IMR-90 (cell line): Measurements from ENCODE around the gene CKAP2L. TPM values are rescaled to one million over a fixed set of nuclear protein-coding genes. Genes with fewer than 3 reads are reported as not detected.

Source experiments
- ATAC-seq: fragments of 200-7000 bp; cut with Tn5 transposase; 2 replicates; pipeline ENCODE4 v1.9.1; 2020; ENCODE audit warnings: low read depth, mild to moderate bottlenecking, moderate library complexity
- BruUV-seq: library from RNA; stranded (reverse); fragments of 400-500 nt; replicated peaks from 2 replicates; lab custom pipeline; 2021; lab: Mats Ljungman, UMichigan
- CTCF ChIA-PET: fragments of 300-600 bp; formaldehyde crosslinking; extraction: SDS; loops from one replicate; lab custom pipeline; 2021; ENCODE audit warnings: antibody characterized with exemption; lab: Yijun Ruan, JAX
- POLR2A ChIA-PET: fragments of 300-600 bp; sonication (Branson Sonifier 250); formaldehyde crosslinking; loops from one replicate; lab custom pipeline; 2022; ENCODE audit warnings: antibody characterized with exemption; ENCODE audit not compliant: unreplicated experiment; lab: Charles Lee
- DNase-seq: peaks from one replicate; pipeline ENCODE4 v3.0.0; 2013
- H2AFZ ChIP-seq: replicated peaks from 2 replicates; pipeline ENCODE3; 2013; ENCODE audit warnings: low read length, mild to moderate bottlenecking; ENCODE audit not compliant: poor library complexity
- H2AK5ac ChIP-seq: 2 replicates; pipeline ENCODE4 v1.6.1; 2013; ENCODE audit warnings: low read depth, low read length, inconsistent platforms
- H2AK9ac ChIP-seq: replicated peaks from 2 replicates; pipeline ENCODE3; 2013; ENCODE audit warnings: mild to moderate bottlenecking, low read depth, low read length, moderate library complexity; ENCODE audit not compliant: poor library complexity
- H2BK120ac ChIP-seq: 2 replicates; pipeline ENCODE4 v1.6.1; 2013; ENCODE audit warnings: low read depth, low read length, inconsistent platforms
- H2BK15ac ChIP-seq: 3 replicates; pipeline ENCODE4 v1.6.1; 2013; ENCODE audit warnings: low read depth, low read length, inconsistent platforms
- H2BK20ac ChIP-seq: 2 replicates; pipeline ENCODE4 v1.6.1; 2013; ENCODE audit warnings: low read depth, mild to moderate bottlenecking, inconsistent platforms, low read length, moderate library complexity
- H2BK5ac ChIP-seq: 2 replicates; pipeline ENCODE4 v1.6.1; 2013; ENCODE audit warnings: mild to moderate bottlenecking, low read depth, low read length, inconsistent platforms; ENCODE audit not compliant: poor library complexity, severe bottlenecking
- H3K14ac ChIP-seq: replicated peaks from 2 replicates; pipeline ENCODE4 v1.6.1; 2013; ENCODE audit warnings: low read depth, low read length, inconsistent platforms
- H3K18ac ChIP-seq: 2 replicates; pipeline ENCODE4 v1.6.1; 2013; ENCODE audit warnings: low read depth, low read length, control low read depth
- H3K23ac ChIP-seq: 2 replicates; pipeline ENCODE4 v1.6.1; 2013; ENCODE audit warnings: low read depth, low read length, inconsistent platforms
- H3K27ac ChIP-seq: 2 replicates; pipeline ENCODE4 v1.5.1; 2013; ENCODE audit warnings: mild to moderate bottlenecking, control low read depth, low read length; ENCODE audit not compliant: insufficient read depth
- H3K27me3 ChIP-seq: 2 replicates; pipeline ENCODE4 v1.6.1; 2013; ENCODE audit warnings: low read length; ENCODE audit not compliant: control insufficient read depth, insufficient read depth
- H3K36me3 ChIP-seq: 2 replicates; pipeline ENCODE4 v1.6.1; 2013; ENCODE audit warnings: low read length, mixed read lengths; ENCODE audit not compliant: control insufficient read depth, insufficient read depth
- H3K4ac ChIP-seq: 2 replicates; pipeline ENCODE4 v1.6.1; 2013; ENCODE audit warnings: low read depth, low read length, inconsistent platforms
- H3K4me1 ChIP-seq: 2 replicates; pipeline ENCODE4 v1.6.1; 2013; ENCODE audit warnings: low read length, mixed read lengths; ENCODE audit not compliant: control insufficient read depth, insufficient read depth
- H3K4me2 ChIP-seq: 2 replicates; pipeline ENCODE4 v1.6.1; 2013; ENCODE audit warnings: low read depth, mild to moderate bottlenecking, control low read depth, low read length, moderate library complexity
- H3K4me3 ChIP-seq: 2 replicates; pipeline ENCODE4 v1.5.1; 2013; ENCODE audit warnings: low read depth, mild to moderate bottlenecking, control low read depth, low read length, moderate library complexity; ENCODE audit not compliant: insufficient read depth
- H3K56ac ChIP-seq: 2 replicates; pipeline ENCODE4 v1.6.1; 2013; ENCODE audit warnings: low read length, inconsistent platforms; ENCODE audit not compliant: insufficient read depth; ENCODE audit errors: extremely low read depth
- H3K79me1 ChIP-seq, 2 experiments: 2 replicates each; pipeline ENCODE4 v1.6.1; 2013; ENCODE audit warnings: low read length in 2 of 2, inconsistent platforms in 1 of 2, low read depth in 1 of 2
- H3K9ac ChIP-seq: 2 replicates; pipeline ENCODE4 v1.6.1; 2013; ENCODE audit warnings: low read depth, low read length, control low read depth
- H3K9me1 ChIP-seq: 2 replicates; pipeline ENCODE4 v1.6.1; 2013; ENCODE audit warnings: low read length, inconsistent platforms; ENCODE audit not compliant: insufficient read depth
- H3K9me3 ChIP-seq: 2 replicates; pipeline ENCODE4 v1.6.1; 2013; ENCODE audit warnings: low read length; ENCODE audit not compliant: control insufficient read depth, insufficient read depth
- H4K20me1 ChIP-seq: 2 replicates; pipeline ENCODE4 v1.6.1; 2013; ENCODE audit warnings: low read length, inconsistent platforms; ENCODE audit not compliant: insufficient read depth
- H4K5ac ChIP-seq: 2 replicates; pipeline ENCODE4 v1.6.1; 2013; ENCODE audit warnings: mild to moderate bottlenecking, low read depth, low read length, control low read depth
- H4K8ac ChIP-seq, 2 experiments: 2 replicates each; pipeline ENCODE4 v1.6.1; 2013; ENCODE audit warnings: low read depth in 2 of 2, low read length in 2 of 2, control low read depth in 1 of 2, inconsistent platforms in 1 of 2
- H4K91ac ChIP-seq: 2 replicates; pipeline ENCODE4 v1.6.1; 2013; ENCODE audit warnings: low read depth, low read length, inconsistent platforms; ENCODE audit not compliant: insufficient read depth
- SMC3 ChIP-seq: fragments of 150-350 bp; IDR thresholded peaks from 2 replicates; pipeline ENCODE4 v1.6.1; 2016; ENCODE audit warnings: low read depth, mild to moderate bottlenecking, antibody characterized with exemption, low read length, moderate library complexity
- WGBS, 2 experiments: methylation state at CpG; one replicate each; pipeline versions ENCODE4 v1.1.5 to v1.1.7; 2013; ENCODE audit warnings: missing lambda C conversion rate in 2 of 2; ENCODE audit not compliant: insufficient read length in 1 of 2; ENCODE audit errors: extremely low coverage in 2 of 2; 5-methylcytosine and 5-hydroxymethylcytosine counted together
- dilution Hi-C: fragments of 300-500 bp; cut with HindIII; formaldehyde crosslinking; loops from one replicate; pipeline ENCODE4 v1.14.3; 2018; ENCODE audit warnings: low sequenced_read_pairs; ENCODE audit not compliant: unreplicated experiment
- in situ Hi-C: fragments of 300-500 bp; cut with MboI; formaldehyde crosslinking; loops from 3 replicates; pipeline ENCODE4 v1.14.3; 2019; ENCODE audit warnings: low sequenced_read_pairs, inconsistent platforms, mixed read lengths
- intact Hi-C: fragments of 100-400 bp; cut with micrococcal nuclease; formaldehyde crosslinking; loops from 2 replicates; pipeline ENCODE4 v1.10.0; 2022
- polyA plus RNA-seq, 3 experiments: library from polyadenylated mRNA; depleted of rRNA; stranded (reverse); fragments of >200 nt; gene quantifications; 2 replicates each; pipeline ENCODE4 v1.2.3, GENCODE V29; 2012; ENCODE audit warnings: low replicate concordance in 1 of 3
- total RNA-seq: library from RNA; depleted of rRNA; stranded (reverse); fragments of >200 nt; gene quantifications from 2 replicates; pipeline ENCODE4 v1.2.3, GENCODE V29; 2012

CKAP2L gene
- total and polyA plus RNA-seq, 2 of the 4 experiments (the other 2 are of a cell fraction) = 6.4 to 9.9 TPM

DNA sequence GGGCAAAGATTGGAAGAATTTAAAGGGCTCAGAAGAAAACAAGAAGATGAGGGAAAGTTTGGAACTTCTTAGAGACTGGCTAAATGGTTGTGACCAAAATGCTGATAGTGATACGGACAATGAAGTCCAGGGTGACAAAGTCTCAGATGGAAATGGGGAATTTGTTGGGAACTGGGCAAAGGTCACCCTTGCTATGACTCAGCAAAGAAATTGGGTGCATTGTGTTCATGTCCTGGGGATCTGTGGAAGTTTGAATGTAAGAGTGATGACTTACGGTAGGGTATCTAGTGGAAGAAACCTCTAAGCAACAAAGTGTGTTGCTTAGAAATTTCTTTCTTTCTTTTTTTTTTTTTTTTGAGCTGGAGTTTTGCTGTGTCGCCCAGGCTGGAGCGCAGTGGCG, 25.9 kb upstream of the CKAP2L start:
- dilution Hi-C loops = no loop called here
- Histone ChIP-seq H2BK5ac (no peak overlapping the region), H3K79me1 (0 out of 4 replicates have a peak, but pooled peaks cover 0 to 3% of the 10 kb centered on the region in 2 experiments), H2AFZ (no peak overlapping the region), H4K20me1 (no peaks in the 10 kb centered on the region), H2BK120ac (no peak overlapping the region), H4K8ac (no peak overlapping the region), H3K9ac (no peak overlapping the region), H3K14ac (no peak overlapping the region), H3K27ac (no peak overlapping the region), H3K36me3 (no peaks in the 10 kb centered on the region), H3K23ac (no peak overlapping the region), H3K56ac (no peak overlapping the region), H4K91ac (no peak overlapping the region), H4K5ac (no peak overlapping the region), H3K4me3 (no peak overlapping the region), H2AK9ac (no peak overlapping the region), H3K4ac (no peak overlapping the region), H3K27me3 (no peaks in the 10 kb centered on the region), H2AK5ac (no peak overlapping the region), H3K9me1 (peaks cover 4% of the 10 kb centered on the region), H3K4me2 (no peak overlapping the region), H3K18ac (no peak overlapping the region), H3K9me3 (peaks cover 6% of the 10 kb centered on the region), H2BK20ac (no peak overlapping the region), H2BK15ac (no peak overlapping the region), H3K4me1 (peaks cover 5% of the 10 kb centered on the region; the same call in 1 of the 2 replicates)
- ChIA-PET CTCF (interaction anchor here (0.6 kb wide), 1 partner anchor 34 kb away, joined by 3 read pairs; no protein-coding TSS in a partner anchor), POLR2A (no interaction called here)
- ATAC-seq (no peak), DNase-seq (no peak)
- WGBS, 2 experiments = 88% methylated on average over 1 of the region's 5 CpGs; no CpG with 5 or more reads in 1 of the 2 experiments
- no TSS peak for BruUV-seq
- intact Hi-C loops = no loop called here
- TF ChIP-seq SMC3 = no peak
- in situ Hi-C loops = no loop called here
